Mesenchymal stem cell (in vitro differentiated cells and primary cell): Measurements from ENCODE around the gene DHCR7.

Source experiments
- DNase-seq: peaks from one replicate; pipeline ENCODE4 v3.0.0-alpha.2; 2013
- H2AFZ ChIP-seq: one replicate; pipeline ENCODE4 v1.6.1; 2013; ENCODE audit warnings: low read depth, mild to moderate bottlenecking, control low read depth, inconsistent platforms, low read length, moderate library complexity
- H2AK5ac ChIP-seq: 2 replicates; pipeline ENCODE4 v1.6.1; 2013; ENCODE audit warnings: low read length, moderate library complexity, mild to moderate bottlenecking, inconsistent platforms; ENCODE audit not compliant: severe bottlenecking
- H2BK120ac ChIP-seq: one replicate; pipeline ENCODE4 v1.6.1; 2013; ENCODE audit warnings: low read depth, mild to moderate bottlenecking, inconsistent platforms, low read length, moderate library complexity
- H2BK12ac ChIP-seq, 2 experiments: one replicate each; pipeline ENCODE4 v1.6.1; 2013; ENCODE audit warnings: inconsistent platforms in 2 of 2, low read length in 2 of 2, mild to moderate bottlenecking in 2 of 2, moderate library complexity in 2 of 2, control low read depth in 1 of 2
- H2BK15ac ChIP-seq: one replicate; pipeline ENCODE4 v1.6.1; 2013; ENCODE audit warnings: mild to moderate bottlenecking, low read depth, inconsistent platforms; ENCODE audit not compliant: poor library complexity, severe bottlenecking
- H2BK5ac ChIP-seq: 2 replicates; pipeline ENCODE4 v1.6.1; 2013; ENCODE audit warnings: low read depth, mild to moderate bottlenecking, low read length, control low read depth, inconsistent platforms; ENCODE audit not compliant: poor library complexity, severe bottlenecking
- H3K14ac ChIP-seq, 2 experiments: one replicate each; pipeline ENCODE4 v1.6.1; 2013; ENCODE audit warnings: inconsistent platforms in 2 of 2, low read length in 2 of 2, control low read depth in 1 of 2, mild to moderate bottlenecking in 1 of 2, moderate library complexity in 1 of 2
- H3K18ac ChIP-seq, 2 experiments: one replicate each; pipeline ENCODE4 v1.6.1; 2013; ENCODE audit warnings: inconsistent platforms in 2 of 2, low read length in 2 of 2, control low read depth in 1 of 2, low read depth in 1 of 2, mild to moderate bottlenecking in 1 of 2
- H3K23ac ChIP-seq, 2 experiments: one replicate each; pipeline ENCODE4 v1.6.1; 2013; ENCODE audit warnings: inconsistent platforms in 2 of 2, low read length in 2 of 2, mild to moderate bottlenecking in 2 of 2, moderate library complexity in 2 of 2, control low read depth in 1 of 2
- H3K27ac ChIP-seq: 2 replicates; pipeline ENCODE4 v1.5.1; 2013; ENCODE audit warnings: mild to moderate bottlenecking, moderate library complexity, low read length, control low read depth, inconsistent platforms; ENCODE audit not compliant: poor library complexity, severe bottlenecking
- H3K27me3 ChIP-seq, 2 experiments: 2 replicates each; pipeline versions ENCODE4 v1.6.1 to v1.7.0; 2013; ENCODE audit warnings: low read length in 2 of 2, mild to moderate bottlenecking in 2 of 2, moderate library complexity in 2 of 2, control low read depth in 1 of 2, inconsistent platforms in 1 of 2; ENCODE audit not compliant: control insufficient read depth in 1 of 2, insufficient read depth in 1 of 2
- H3K36me3 ChIP-seq, 2 experiments: 2 replicates each; pipeline versions ENCODE4 v1.6.1 to v1.7.0; 2013; ENCODE audit warnings: low read length in 2 of 2, control low read depth in 1 of 2, inconsistent platforms in 1 of 2, low read depth in 1 of 2, mild to moderate bottlenecking in 1 of 2; ENCODE audit not compliant: insufficient read depth in 2 of 2, control insufficient read depth in 1 of 2
- H3K4ac ChIP-seq, 2 experiments: one replicate each; pipeline ENCODE4 v1.6.1; 2013; ENCODE audit warnings: inconsistent platforms in 2 of 2, low read length in 2 of 2, mild to moderate bottlenecking in 2 of 2, moderate library complexity in 2 of 2, control low read depth in 1 of 2, low read depth in 1 of 2
- H3K4me1 ChIP-seq: 2 replicates; pipeline ENCODE4 v1.6.1; 2013; ENCODE audit warnings: low read depth, low read length, control low read depth; ENCODE audit not compliant: control insufficient read depth, insufficient read depth
- H3K4me2 ChIP-seq: 2 replicates; pipeline ENCODE4 v1.6.1; 2013; ENCODE audit warnings: low read length, mild to moderate bottlenecking, inconsistent platforms; ENCODE audit not compliant: poor library complexity, severe bottlenecking
- H3K4me3 ChIP-seq, 2 experiments: 2 replicates each; pipeline versions ENCODE4 v1.5.1 to v1.7.0; 2013; ENCODE audit warnings: low read length in 2 of 2, mild to moderate bottlenecking in 2 of 2, control low read depth in 1 of 2, low read depth in 1 of 2; ENCODE audit not compliant: insufficient read depth in 1 of 2
- H3K79me1 ChIP-seq: replicated peaks from 2 replicates; pipeline ENCODE4 v1.6.1; 2013; ENCODE audit warnings: mild to moderate bottlenecking, control low read depth, low read length, inconsistent platforms; ENCODE audit not compliant: poor library complexity, severe bottlenecking
- H3K9ac ChIP-seq: 2 replicates; pipeline ENCODE4 v1.7.0; 2013; ENCODE audit warnings: mild to moderate bottlenecking, low read length, moderate library complexity
- H3K9me3 ChIP-seq: 2 replicates; pipeline ENCODE4 v1.7.0; 2013; ENCODE audit warnings: mild to moderate bottlenecking, low read length; ENCODE audit not compliant: control insufficient read depth
- H4K8ac ChIP-seq: one replicate; pipeline ENCODE4 v1.6.1; 2013; ENCODE audit warnings: inconsistent platforms, mild to moderate bottlenecking, low read length, moderate library complexity
- H4K91ac ChIP-seq: one replicate; pipeline ENCODE4 v1.6.1; 2013; ENCODE audit warnings: mild to moderate bottlenecking, low read length, inconsistent platforms
- WGBS: methylation state at CpG from one replicate; pipeline ENCODE4 v1.1.7; 2013; ENCODE audit warnings: mixed read lengths; 5-methylcytosine and 5-hydroxymethylcytosine counted together

DHCR7 gene

DNA sequence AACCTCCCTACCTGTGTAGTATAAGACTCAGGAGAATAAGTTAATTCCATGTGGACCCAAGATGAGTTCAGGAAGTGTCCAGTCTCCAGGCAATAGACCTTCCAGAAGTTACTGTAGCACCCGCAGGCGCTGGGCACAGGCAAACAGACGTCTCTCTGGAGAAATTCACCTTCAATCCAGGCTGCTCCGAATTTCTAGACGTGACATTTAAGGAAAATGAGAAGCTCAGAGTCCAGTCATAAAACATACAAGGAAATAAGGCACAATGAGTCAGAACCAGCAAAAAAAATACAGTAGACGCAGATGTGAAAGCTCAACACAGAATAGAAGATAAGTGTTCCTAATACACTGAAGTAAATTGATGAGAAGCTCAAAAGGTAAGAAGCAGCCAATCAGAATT, 19.0 kb upstream of the DHCR7 start:
- H4K8ac ChIP-seq, result no peak overlapping the region
- no peak overlapping the region for H2BK12ac ChIP-seq
- H3K14ac ChIP-seq, result no peak overlapping the region
- H2BK120ac ChIP-seq, result no peak overlapping the region
- H2BK5ac ChIP-seq, result no peak overlapping the region
- H3K27me3 ChIP-seq, result no peaks in the 10 kb centered on the region
- H2AK5ac ChIP-seq, result no peak overlapping the region
- no peaks in the 10 kb centered on the region for H3K9me3 ChIP-seq
- H3K36me3 ChIP-seq, result peaks cover 50 to 65% of the 10 kb centered on the region in 2 experiments
- no peak overlapping the region for H4K91ac ChIP-seq
- DNase-seq, result no peak
- peaks cover 3% of the 10 kb centered on the region for H3K4me1 ChIP-seq
- no peak overlapping the region for H3K4me2 ChIP-seq
- no peak overlapping the region for H3K9ac ChIP-seq
- no peak overlapping the region for H3K18ac ChIP-seq
- H2BK15ac ChIP-seq, result no peak overlapping the region
- no peak overlapping the region for H3K4ac ChIP-seq
- 98% methylated on average over 5 of the region's 6 CpGs for WGBS
- no peak overlapping the region for H2AFZ ChIP-seq
- H3K4me3 ChIP-seq, result no peak overlapping the region
- H3K23ac ChIP-seq, result no peak overlapping the region
- peaks cover 24% of the 10 kb centered on the region for H3K79me1 ChIP-seq
- H3K27ac ChIP-seq, result no peak overlapping the region

DNA sequence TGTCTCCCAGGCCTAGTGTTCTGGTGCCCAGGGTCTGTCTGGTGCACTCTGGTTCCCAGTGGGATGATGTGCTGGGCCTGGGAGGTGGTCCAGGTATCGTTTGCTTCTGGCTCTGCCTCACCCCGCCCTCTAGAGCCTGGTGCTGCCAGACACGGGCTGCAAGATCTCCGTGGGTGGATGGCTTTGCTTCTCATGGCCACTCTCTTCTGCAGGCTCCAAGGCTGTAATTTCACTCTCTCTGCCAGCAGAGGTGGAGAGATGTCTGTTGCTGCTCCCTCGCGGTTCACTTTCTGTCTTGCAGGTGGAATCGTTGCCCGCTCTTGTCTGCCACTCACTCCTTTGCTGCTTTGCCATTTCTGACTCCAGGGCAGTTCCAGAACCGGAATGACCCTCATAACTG, 18.2 kb upstream of the DHCR7 start:
- H3K9me3 ChIP-seq, result no peaks in the 10 kb centered on the region

DNA sequence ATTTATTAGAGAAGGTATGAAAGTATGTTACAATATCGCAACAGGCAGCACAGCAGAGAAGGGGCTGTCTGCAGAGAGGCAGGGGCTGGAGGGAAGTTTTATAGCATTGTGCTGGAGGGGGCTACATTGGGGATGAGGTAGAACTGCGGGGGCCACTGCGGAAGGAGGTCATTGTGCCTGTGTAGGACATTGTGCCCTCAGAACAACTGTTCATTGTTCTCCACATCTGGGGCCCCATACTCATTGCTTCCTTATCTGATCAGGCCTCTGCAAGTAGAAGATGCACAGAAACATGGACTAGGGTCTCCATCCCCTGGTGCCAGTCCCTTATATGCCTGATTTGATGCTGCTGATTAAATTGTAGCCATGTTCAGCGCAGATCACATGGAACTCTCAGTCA, 16.9 kb upstream of the DHCR7 start:
- Histone ChIP-seq H3K9me3 (no peaks in the 10 kb centered on the region), H3K4me3 (no peak overlapping the region), H3K4me2 (no peak overlapping the region), H2BK12ac (no peak overlapping the region), H3K23ac (no peak overlapping the region), H2BK5ac (no peak overlapping the region), H3K4ac (no peak overlapping the region), H2AK5ac (no peak overlapping the region), H2BK15ac (no peak overlapping the region), H3K18ac (no peak overlapping the region), H2AFZ (no peak overlapping the region), H4K91ac (no peak overlapping the region), H3K27me3 (no peaks in the 10 kb centered on the region), H2BK120ac (no peak overlapping the region), H3K27ac (no peak overlapping the region), H3K4me1 (peaks cover 3% of the 10 kb centered on the region), H3K36me3 (peaks cover 53 to 71% of the 10 kb centered on the region in 2 experiments), H3K9ac (no peak overlapping the region), H4K8ac (no peak overlapping the region), H3K14ac (no peak overlapping the region), H3K79me1 (peaks cover 24% of the 10 kb centered on the region)
- whole genome bisulfite sequencing, result over 99% methylated on average over 4 of the region's 4 CpGs
- no peak for DNase-seq

More for the DNA sequence above, 18.2 kb upstream of the DHCR7 start:
- peaks cover 52 to 63% of the 10 kb centered on the region in 2 experiments for H3K36me3 ChIP-seq
- no peak overlapping the region for H2BK15ac ChIP-seq
- no peak overlapping the region for H4K91ac ChIP-seq
- no peak overlapping the region for H3K23ac ChIP-seq
- H3K27me3 ChIP-seq, result no peaks in the 10 kb centered on the region
- no peak overlapping the region for H3K18ac ChIP-seq
- no peak overlapping the region for H3K9ac ChIP-seq
- H2BK12ac ChIP-seq, result no peak overlapping the region
- H3K14ac ChIP-seq, result no peak overlapping the region
- no peak overlapping the region for H3K4me3 ChIP-seq
- DNase-seq, result no peak
- H2AK5ac ChIP-seq, result no peak overlapping the region
- no peak overlapping the region for H2BK5ac ChIP-seq
- peaks cover 23% of the 10 kb centered on the region for H3K79me1 ChIP-seq
- no peak overlapping the region for H2AFZ ChIP-seq
- no peak overlapping the region for H3K4me2 ChIP-seq
- no peak overlapping the region for H4K8ac ChIP-seq
- peaks cover 3% of the 10 kb centered on the region for H3K4me1 ChIP-seq
- no peak overlapping the region for H2BK120ac ChIP-seq
- H3K27ac ChIP-seq, result no peak overlapping the region
- no peak overlapping the region for H3K4ac ChIP-seq
- 92% methylated on average over 9 of the region's 9 CpGs for WGBS

DNA sequence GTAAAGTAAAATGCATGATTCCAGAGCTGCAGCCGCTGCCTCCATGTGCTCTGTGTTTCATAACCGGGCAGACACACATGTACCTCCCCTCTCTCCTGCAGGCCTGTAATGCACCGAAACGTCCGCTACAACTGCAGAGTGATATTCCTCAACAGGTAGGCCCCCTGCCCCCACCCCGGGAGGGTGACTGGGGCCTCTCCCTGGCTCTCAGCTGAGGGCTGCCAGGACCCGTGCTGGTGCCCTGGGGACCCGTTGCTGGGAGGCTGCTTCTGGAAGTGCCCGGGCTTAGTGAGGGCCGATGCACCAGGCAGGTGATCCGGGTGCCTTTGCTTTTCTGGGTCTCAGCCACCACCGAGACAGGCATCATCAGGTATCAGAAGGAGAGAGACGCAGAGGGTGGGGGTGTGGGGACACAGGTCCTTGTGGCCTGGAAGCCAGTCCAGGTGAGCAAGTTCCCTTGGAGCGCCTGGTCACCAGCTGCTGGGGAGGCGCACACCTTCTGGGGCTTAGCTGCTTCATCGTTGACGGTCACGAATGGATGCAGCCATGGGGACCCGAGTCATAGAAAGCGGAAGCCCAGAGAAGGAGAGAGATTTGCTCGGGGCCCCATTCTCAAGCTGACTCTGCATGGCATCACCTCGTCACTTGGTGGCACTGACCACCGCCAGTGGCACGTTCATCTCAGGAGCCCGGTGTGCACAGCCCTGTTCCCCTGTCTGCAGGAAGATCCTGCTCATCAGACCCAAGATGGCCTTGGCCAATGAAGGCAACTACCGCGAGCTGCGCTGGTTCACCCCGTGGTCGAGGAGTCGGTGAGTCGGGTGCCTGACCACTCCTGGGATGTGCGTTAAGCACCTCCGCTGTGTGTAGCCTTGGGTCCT, 15.4 kb upstream of the DHCR7 start:
- Histone ChIP-seq H3K18ac (no peak overlapping the region), H4K8ac (no peak overlapping the region), H2BK15ac (no peak overlapping the region), H3K79me1 (peaks cover 34% of the 10 kb centered on the region), H2BK120ac (no peak overlapping the region), H3K4me3 (no peak overlapping the region), H2BK12ac (no peak overlapping the region), H2AK5ac (no peak overlapping the region), H3K4ac (no peak overlapping the region), H2AFZ (no peak overlapping the region), H3K36me3 (peaks cover 65 to 83% of the 10 kb centered on the region in 2 experiments), H3K9ac (no peak overlapping the region), H3K27ac (no peak overlapping the region), H4K91ac (peak overlapping the region; percentile 32), H3K14ac (no peak overlapping the region), H3K4me2 (no peak overlapping the region), H3K9me3 (no peaks in the 10 kb centered on the region), H3K23ac (no peak overlapping the region), H3K27me3 (no peaks in the 10 kb centered on the region), H3K4me1 (peaks cover 3% of the 10 kb centered on the region), H2BK5ac (no peak overlapping the region)
- no peak for DNase-seq
- WGBS, result 97% methylated on average over 34 of the region's 34 CpGs
